Activated T-cell treated with anti-CD3 and anti-CD28 coated beads for 4 hours (primary cell): ENCODE results near the gene AGRP.
"Not testable (repeated sequence)": the region's sequence is repeated elsewhere in the genome, so short reads cannot be mapped to it uniquely, and the experiment has no call there.

ENCODE experiments used
- DNase-seq: peaks from one replicate; pipeline ENCODE4 v3.0.0-alpha.2; 2020

Gene AGRP, protein sequence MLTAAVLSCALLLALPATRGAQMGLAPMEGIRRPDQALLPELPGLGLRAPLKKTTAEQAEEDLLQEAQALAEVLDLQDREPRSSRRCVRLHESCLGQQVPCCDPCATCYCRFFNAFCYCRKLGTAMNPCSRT

DNA sequence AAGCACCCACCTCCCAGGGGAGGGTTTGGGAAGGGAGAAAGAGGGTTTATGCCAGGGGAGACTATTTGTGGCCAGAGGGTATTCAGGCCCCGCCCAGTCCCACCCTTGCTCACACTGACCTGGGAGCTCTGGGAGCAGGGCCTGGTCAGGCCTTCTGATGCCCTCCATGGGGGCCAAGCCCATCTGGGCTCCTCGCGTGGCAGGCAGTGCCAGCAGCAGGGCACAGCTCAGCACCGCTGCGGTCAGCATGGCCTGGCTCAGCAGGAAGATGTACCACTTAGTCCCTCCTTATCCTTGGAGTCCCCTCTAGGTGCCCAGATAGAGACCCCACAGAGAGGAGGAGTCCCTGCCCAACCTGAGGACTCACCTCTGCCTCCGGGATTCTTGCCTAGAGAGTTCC is at the start of gene AGRP:
TSS of gene AGRP (minus strand) at position 398 of the 400 bp plus-strand sequence. CDS start at position 249, 149 bp downstream.
- no peak for DNase-seq

DNA sequence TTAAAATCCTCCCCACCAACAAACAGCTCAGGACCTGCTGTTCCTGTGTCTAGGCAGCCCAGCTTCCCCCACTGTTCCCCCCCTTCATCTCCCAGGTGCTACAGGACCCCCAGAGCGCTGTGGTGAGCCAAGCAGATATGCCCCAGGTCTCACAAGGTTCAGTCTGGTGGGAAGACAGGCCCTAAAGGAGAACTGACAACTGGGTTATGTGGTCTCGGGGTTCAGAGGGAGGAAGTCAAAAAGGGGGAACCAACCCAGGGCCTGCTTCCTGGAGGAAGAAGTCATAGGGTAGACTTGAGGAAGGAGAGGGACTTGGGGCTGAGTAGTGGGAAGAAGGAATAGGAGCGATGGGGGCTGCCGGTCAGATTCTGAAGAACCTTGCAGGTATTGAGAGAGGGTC is 47.9 kb upstream of the AGRP start:
- no peak for DNase-seq

DNA sequence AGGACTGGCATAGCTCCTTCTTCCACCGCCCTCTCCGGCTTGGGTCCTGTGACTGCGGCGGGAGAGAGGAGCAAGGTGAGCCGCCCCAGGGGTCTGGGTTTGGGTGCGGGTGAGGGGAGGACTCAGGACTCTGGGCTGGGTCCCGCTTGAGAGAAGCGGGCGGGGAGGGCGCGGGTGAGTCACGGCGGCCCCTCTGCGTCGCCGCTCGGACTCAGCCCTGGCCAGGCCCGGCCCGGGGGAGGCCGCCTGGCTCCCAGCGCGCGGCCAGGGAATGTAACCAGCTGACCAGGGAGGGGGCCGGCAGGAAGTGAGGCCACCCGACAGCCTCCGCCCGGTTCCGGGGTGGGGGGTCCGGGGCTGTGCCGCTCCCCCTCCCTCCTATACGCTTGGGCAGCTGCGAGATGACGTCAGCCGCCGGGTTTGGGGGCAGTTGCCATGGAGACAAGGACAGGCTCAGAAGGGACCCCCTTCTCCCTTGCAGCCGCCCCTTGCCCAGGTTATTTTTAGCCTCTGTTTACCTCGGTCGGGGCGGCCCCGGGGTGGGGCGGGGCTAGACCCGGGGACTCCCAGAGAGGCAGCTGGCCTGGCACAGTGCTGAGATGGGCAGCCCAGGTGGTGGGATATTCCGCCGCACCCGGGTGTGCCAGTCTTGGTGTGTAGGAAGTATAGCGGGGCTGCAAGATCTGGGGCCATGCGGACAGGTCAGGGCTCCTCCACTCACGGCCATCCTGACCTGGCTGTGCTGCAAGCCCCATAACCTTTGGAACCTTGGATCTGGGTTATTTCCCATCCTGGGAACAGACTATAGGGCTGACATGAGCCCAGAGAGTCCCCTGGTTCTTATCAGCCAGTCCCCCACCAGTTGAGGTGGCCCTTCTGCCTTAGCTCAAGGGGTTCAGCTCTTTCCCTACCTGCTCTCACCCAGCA is 46.9 kb upstream of the AGRP start:
- no peak for DNase-seq

DNA sequence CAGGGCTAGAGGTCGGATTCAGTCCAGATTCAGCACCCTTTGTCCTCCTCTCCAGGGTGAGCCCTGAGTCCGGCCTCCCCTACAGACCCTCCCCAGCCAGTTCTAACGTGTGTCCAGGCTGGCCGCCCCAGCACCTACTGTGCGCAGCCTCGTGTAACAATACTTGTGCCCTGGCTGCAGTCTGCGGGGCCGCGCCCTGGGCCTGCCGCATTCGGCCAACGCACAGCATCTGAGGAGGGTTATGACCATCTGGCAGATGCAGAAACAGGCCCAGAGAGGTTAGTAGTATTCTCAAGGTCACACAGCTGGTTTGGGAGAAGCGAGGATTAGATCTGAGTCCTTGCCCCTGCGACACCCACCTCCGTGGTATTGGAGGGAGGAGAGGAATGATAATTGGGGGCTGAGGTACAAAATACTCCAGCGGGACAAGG is 46.2 kb upstream of the AGRP start:
- DNase-seq, result no peak

DNA sequence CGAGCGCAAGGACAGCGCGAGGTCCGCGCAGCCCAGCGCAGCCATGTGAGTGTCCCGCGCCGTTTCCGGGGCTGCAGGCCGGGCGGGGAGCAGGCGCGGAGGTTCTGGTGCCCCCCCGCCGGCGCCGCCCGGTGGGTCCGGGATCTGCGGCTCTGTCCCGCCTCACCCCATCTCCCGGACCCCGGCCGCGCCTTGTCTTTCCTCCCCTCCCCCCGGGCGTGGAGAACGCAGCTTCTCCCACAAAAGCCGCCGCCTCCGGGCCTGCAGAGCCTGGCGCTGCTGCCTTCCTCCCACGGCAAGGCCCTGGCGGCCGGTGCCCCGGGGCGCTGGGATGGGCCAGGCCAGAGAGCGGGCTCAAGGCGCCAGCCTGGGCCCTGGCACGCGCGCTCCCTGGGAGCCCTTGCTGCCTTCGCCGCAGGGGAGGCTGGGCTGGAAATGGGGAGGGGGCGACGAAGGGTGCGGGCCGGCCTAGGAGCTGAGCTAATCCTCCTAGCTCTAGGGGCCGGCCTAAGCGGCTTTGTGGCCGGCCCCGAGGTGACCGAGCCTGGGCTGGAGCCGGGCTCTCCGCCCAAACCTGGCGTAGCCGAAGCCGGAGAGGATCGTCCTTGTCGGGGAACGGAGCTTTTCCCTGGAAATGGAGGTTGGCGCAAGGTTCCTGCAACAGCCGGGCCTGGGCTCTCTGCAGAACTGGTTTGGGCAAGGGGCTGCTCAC is 45.7 kb upstream of the AGRP start:
- DNase-seq, result no peak

DNA sequence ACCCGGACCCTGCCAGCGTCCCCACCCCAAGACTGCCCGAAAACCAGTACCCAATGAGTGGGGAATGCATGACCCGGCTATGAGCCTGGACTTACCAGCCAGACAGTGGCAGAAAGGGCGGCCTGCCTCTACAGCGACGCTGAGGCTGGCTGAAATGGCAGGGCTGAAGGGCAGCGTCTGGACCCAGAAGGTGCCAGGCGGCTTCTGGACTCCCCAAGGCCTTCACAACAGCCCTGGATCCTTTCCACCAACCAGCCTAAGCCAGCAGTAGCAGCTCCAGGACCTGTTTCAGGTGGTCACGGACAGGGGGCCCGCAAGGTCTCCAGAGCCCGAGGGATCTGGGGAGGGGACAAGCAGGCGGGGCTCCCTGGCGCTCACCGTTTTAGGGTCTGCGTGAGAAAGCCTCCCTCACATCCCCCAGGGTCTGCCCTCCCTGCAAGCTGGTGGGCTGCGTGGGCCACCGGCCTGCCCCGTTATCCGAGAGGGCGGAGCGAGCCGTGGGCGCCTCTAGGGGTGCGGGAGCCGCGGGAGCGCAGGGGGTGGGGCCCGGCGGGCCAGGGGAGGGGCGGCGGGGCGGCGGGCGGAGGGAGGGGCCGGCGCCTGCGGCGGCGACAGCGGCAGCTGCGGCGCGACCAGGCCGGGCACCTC is 45.0 kb upstream of the AGRP start, which contains the start of gene RIPOR1:
TSS of gene RIPOR1 (plus strand) at position 608 of the 648 bp plus-strand sequence. CDS start 9,618 bp downstream, outside the sequence.
- no peak for DNase-seq

DNA sequence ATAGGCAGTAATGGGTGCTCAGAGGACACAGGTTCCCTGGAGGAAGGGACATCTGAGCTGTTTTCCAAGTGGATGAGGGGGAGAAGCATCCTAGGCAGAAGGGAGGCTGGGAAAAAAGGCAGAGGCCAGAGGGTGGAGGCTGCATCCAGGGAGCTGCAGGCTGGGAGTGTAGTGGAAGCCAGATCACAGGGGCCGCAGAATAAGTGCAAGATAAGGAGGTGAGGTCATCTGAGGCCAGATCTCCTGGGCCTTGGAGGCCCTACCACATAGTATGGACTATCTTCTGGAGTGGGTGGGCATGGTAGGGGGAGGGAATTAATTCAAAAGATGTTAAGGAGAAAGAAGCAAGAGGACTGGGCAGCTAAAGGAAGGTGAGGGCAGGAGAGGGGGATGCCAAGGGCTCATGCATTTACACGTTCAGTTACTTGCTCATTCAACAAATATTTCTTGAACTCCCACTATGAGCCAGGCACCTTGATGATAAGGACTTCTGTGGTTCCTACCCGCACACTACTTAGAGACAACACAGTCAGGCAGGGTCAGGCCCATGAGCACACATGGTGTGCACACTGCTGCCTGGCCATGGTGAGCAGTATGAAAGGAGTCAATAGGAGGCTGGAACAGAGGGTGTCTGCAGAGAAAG is 42.9 kb upstream of the AGRP start:
- DNase-seq, result no peak

DNA sequence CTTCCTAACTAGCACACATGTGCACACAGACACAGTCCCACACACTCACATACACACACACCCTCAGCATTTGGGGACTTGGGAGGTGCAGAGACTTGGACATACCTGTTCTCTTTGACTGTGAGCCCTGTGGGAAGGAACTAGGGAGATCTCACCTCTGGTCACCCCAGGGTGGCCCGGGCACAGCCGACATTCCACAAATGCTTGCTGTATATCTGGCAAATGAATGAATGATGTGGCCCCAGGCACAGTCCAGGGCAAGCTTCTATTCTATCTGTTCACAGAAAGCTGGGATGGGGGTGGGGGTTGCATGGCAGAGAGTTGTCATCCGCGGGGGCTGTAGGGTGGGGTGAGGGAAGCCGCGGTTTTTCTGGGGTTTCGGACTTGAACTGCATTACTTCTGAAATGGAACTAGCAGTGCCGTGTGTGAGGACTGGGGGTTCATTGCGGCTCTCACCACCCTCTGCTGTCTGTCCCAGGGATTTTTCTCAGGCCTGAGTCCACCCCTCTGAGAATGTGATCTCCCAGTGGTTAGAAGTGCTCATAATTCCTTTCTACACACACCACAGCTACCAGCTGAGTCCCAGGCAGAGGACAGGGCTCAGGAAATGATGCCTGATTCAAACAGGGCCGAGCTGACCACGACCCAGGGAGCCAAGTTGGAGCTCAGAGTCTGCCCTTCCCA is 42.0 kb upstream of the AGRP start:
- no peak for DNase-seq

DNA sequence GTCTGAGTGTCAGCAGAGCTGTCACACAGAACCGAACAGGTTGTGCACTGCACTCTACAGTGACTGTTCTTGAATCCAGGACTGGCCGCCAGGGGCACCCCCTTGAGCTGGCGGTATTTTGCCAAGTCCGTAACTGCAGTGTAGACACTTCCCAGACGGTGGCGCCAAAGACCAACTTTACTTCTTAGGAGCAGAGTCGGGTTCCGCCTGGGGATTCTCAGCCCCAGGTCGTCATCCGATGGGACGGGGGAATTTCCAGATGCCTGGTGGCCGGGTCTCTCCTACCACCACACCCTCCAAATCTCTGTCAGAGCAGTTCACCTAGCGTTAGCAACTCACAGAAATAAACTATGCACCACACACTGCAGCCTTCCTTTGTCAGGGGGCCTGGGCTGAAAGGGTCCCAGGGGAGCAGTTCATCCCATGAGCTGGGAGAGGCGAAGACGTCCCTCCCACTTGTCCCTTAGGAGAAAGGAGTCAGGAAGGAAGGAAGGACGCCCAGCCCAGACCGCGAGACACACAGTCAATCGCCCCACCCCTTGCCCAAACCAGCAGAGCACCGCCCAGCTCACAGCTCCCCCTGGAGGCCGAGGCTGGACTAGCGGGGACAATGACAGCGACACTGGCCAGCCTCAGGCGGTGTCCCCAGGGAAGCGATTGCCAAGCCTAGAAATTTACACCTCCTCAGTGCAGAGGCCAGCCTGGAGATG is 37.9 kb upstream of the AGRP start:
- peak; percentile 98 for DNase-seq

DNA sequence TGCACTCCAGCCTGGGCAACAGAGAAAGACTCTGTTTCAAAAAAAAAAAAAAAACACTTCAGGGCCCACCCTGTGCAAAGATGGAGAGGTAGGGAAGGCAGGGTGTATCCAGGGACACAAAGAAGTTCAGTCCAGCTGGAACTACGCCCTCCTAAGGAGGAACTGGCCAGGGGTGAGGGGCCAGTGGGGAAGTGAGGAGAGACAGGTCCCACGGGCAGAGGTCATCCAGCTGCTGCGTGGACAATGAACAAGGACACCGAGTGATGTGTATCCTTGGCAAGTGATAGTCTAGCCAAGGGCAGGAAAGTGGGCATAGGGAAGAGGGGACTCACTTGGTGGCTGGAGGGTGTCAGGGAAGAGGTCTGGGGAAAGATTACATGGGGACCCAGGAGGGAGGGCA is 35.9 kb upstream of the AGRP start:
- DNase-seq, result no peak

DNA sequence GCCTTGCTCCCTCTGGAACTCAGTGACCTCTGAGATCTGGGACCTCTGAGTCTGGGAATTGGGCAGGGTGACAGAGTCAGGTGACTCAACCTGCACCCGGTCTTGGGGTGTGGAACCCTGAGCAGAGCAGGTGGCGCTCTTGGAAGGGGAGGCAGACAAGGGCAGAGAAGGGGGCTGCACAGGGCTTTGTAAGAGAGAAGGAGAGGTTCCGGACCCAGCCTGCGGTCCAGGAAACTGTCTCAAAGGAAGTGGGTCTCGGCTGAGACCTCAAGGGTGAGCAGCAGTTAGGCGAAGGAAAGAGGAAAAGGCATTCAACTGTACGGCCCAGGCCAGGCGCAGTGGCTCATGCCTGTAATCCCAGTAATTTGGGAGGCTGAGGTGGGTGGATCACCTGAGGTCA is 35.3 kb upstream of the AGRP start:
- DNase-seq, result no peak

DNA sequence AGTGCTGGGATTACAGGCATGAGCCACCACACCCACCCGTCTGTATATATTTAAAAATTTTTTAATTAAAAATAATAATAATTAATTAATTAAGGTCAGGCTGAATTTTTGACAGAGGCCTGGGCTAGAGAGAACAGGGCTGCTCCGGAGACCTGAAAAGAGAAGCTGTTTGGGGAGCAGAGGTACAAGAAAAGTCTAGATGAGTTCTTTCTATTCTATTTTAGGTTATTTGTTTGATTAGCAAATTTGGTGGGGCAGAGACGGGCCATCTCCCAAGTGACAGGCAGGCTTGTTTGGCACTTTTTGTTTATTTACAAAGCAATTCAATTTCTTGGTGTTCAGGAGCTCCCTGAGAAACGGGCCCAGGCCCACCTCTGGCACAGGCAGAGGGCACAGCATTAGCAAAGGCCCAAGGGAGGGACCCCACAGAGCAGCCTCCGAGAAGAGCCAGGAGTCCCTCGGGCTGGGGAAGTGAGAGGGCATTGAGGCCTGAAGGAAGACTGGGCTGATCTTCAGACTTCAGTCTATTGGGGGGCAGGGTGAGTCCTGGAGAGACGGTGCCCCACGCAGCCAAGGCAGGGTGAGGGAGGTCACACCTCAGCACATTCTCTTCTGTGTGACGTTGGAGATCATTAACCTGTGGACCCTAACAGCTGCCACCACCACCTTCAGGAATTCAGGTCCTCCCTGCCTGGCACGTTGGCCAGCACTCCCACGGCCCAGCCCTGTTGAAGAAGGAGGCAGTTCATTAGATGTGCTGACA is 34.5 kb upstream of the AGRP start:
- no peak for DNase-seq

DNA sequence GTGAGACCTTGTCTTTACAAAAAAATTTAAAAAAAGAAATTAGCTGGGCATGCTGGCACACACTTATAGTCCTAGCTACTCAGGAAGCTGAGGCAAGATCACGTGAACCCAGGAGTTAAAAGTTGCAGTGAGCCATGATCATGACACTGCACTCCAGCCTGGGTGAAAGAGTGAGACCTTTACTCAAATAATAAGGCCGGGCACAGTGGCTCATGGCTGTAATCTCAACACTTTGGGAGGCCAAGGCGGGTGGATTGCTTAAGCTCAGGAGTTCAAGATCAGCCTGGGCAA is 33.8 kb upstream of the AGRP start:
- DNase-seq, result no peak

DNA sequence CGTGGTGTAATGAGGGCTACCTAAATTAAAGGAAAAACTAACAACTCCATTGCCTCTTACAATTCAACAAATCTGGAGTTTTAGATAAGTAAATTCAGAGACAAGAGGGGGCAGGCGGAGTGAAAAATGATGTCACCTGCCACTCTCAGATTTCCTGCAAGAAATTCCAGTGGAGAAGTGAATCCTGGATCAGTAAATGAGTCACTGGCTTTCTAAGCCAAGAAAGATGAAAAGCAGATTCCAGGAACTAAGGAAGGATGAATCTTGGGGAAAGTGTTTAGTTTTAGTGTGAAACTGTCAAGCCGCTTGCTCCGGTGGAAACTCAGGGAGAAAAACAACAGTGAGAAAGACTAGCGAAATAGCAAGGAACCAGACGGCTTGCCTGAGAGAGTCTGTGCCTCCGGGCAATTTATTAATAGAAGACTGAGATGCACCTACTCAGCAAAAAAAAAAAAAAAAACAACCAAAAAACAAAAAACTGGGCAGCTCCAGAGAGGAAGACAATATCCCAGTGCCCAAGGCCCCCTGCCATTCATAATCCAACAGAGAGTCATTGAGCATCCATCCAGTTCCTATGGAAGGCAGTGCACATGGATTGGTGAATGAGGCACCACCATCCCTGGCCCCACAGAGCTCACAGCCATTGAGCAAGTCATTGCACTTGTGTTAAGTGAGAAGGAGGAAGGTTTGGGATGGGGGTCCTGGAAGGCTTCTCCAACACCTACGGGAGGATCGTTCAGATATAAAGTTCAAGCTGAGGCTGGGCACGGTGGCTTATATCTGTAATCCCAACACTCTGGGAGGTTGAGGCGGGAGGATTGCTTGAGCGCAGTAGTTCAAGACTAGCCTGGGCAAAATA is 33.2 kb upstream of the AGRP start:
- DNase-seq, result no peak

DNA sequence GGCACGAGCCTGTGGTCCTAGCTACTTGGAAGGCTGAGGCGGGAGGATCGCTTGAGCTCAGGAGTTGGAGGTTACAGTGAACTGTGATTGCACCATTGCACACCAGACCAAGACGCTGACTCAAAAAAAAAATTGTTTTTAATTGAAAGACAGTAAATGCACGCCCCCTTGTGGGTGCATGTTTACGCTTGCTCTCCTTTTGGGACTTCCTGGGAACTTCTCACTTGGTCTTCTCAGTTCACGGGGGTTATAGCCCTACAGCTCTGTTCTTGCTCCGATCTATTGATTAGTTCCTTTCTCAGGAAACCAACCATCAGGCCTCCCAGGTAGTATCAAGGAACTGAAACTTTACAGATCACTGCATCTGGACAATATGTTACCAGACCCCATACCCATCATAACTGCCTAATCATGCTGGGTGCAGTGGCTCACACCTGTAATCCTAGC is 31.1 kb upstream of the AGRP start:
- peak; percentile 81 for DNase-seq

DNA sequence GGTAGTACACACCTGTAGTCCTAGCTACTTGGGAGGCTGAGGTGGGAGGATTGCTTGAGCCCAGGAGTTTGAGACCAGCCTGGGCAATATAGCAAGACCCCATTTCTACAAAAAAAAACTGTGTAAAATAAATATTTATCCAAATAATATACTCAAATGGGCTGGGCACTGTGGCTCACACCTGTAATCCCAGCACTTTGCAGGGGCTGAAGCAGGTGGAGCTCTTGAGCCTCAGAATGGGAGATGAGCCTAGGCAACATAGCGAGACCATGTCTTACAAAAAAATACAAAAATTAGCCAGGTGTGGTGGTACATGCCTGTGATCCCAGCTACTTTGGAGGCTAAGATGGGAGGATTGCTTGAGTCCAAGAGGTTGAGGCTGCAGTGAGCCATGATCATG is 30.5 kb upstream of the AGRP start:
- DNase-seq, result not testable (repeated sequence)

DNA sequence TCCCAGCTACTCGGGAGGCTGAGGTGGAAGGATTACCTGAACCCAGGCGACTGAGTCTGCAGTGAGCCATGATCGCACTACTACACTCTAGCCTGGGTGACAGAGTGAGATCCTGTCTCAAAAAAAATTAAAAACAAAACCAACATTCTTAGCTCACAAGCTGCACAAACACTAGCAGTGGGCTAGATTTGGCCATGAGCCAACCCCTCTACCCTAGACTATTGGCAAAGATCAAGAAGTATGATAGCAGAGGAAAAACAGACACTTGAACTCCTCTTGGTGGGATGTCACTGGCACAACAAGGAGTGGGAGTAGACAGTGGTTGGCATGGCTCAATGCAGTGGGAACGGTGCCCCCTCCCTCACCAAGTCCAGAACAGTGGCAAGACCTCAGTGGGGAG is 25.7 kb upstream of the AGRP start:
- no peak for DNase-seq

DNA sequence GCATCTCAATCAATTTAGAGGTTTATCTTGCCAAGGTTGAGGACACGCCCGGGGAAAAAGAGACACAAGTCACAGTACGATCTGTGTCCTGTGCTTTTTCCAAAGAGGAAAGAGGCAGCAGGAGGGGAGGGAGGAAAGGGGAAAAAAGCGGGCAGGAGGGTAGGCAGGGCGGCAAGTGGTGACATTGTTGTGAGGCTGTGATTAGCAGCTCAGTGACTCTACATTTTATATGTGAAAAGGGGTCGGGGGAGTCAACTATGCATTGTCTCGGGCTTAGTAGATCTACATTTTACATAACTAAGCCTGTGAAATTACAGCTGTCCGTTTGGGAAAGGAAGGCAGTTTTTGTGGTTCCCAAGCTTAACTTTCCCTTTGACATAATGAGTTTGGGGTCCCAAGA is 23.1 kb upstream of the AGRP start:
- DNase-seq, result no peak
